ENCODE data around the gene CINP. TPM values are rescaled to one million over a fixed set of nuclear protein-coding genes. Genes with fewer than 3 reads are reported as not detected.

Gene CINP
- total and polyA plus RNA-seq, 2 of the 13 experiments (the other 11 are each of a cell fraction or from before 2014, with no cell fraction given) = 32.8 to 42.8 TPM

GRCh38 chr14:102314242-102315011 is 48.3 kb downstream of the CINP start (continued):
- TF ChIP-seq, protein P1, sequence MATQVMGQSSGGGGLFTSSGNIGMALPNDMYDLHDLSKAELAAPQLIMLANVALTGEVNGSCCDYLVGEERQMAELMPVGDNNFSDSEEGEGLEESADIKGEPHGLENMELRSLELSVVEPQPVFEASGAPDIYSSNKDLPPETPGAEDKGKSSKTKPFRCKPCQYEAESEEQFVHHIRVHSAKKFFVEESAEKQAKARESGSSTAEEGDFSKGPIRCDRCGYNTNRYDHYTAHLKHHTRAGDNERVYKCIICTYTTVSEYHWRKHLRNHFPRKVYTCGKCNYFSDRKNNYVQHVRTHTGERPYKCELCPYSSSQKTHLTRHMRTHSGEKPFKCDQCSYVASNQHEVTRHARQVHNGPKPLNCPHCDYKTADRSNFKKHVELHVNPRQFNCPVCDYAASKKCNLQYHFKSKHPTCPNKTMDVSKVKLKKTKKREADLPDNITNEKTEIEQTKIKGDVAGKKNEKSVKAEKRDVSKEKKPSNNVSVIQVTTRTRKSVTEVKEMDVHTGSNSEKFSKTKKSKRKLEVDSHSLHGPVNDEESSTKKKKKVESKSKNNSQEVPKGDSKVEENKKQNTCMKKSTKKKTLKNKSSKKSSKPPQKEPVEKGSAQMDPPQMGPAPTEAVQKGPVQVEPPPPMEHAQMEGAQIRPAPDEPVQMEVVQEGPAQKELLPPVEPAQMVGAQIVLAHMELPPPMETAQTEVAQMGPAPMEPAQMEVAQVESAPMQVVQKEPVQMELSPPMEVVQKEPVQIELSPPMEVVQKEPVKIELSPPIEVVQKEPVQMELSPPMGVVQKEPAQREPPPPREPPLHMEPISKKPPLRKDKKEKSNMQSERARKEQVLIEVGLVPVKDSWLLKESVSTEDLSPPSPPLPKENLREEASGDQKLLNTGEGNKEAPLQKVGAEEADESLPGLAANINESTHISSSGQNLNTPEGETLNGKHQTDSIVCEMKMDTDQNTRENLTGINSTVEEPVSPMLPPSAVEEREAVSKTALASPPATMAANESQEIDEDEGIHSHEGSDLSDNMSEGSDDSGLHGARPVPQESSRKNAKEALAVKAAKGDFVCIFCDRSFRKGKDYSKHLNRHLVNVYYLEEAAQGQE (IDR thresholded peaks at IDR 0.05; ENCODE audit: borderline replicate concordance in 1 of 2, low read depth in 1 of 2, low read length in 2 of 2) = no peak
- 0 out of 2 replicates have a peak, but pooled peaks have one; percentile 43 for TF ChIP-seq ZNF780A (CRISPR knock-in tag; IDR thresholded peaks at IDR 0.05)
- TF ChIP-seq, protein P2, sequence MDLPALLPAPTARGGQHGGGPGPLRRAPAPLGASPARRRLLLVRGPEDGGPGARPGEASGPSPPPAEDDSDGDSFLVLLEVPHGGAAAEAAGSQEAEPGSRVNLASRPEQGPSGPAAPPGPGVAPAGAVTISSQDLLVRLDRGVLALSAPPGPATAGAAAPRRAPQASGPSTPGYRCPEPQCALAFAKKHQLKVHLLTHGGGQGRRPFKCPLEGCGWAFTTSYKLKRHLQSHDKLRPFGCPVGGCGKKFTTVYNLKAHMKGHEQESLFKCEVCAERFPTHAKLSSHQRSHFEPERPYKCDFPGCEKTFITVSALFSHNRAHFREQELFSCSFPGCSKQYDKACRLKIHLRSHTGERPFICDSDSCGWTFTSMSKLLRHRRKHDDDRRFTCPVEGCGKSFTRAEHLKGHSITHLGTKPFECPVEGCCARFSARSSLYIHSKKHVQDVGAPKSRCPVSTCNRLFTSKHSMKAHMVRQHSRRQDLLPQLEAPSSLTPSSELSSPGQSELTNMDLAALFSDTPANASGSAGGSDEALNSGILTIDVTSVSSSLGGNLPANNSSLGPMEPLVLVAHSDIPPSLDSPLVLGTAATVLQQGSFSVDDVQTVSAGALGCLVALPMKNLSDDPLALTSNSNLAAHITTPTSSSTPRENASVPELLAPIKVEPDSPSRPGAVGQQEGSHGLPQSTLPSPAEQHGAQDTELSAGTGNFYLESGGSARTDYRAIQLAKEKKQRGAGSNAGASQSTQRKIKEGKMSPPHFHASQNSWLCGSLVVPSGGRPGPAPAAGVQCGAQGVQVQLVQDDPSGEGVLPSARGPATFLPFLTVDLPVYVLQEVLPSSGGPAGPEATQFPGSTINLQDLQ (CRISPR knock-in tag; IDR thresholded peaks at IDR 0.05) = peak; percentile 57; the same call in 1 of the 2 replicates
- no peak for TF ChIP-seq SRSF1 (optimal IDR thresholded peaks at IDR 0.05; ENCODE audit: low read depth, low read length)
- no peak for TF ChIP-seq ZSCAN30 (CRISPR knock-in tag; IDR thresholded peaks at IDR 0.05)
- peak; percentile 60; the same call in 1 of the 2 replicates for TF ChIP-seq MNT (IDR thresholded peaks at IDR 0.05)
- TF ChIP-seq MXD3 (CRISPR knock-in tag; IDR thresholded peaks at IDR 0.05) = peak; percentile 56; the same call in 1 of the 2 replicates
- TF ChIP-seq ZSCAN5A (CRISPR knock-in tag; IDR thresholded peaks at IDR 0.05; ENCODE audit: borderline replicate concordance) = no peak
- TF ChIP-seq ZNF264 (CRISPR knock-in tag; IDR thresholded peaks at IDR 0.05) = 0 out of 2 replicates have a peak, but pooled peaks have one; percentile 46
- TF ChIP-seq, protein P3, sequence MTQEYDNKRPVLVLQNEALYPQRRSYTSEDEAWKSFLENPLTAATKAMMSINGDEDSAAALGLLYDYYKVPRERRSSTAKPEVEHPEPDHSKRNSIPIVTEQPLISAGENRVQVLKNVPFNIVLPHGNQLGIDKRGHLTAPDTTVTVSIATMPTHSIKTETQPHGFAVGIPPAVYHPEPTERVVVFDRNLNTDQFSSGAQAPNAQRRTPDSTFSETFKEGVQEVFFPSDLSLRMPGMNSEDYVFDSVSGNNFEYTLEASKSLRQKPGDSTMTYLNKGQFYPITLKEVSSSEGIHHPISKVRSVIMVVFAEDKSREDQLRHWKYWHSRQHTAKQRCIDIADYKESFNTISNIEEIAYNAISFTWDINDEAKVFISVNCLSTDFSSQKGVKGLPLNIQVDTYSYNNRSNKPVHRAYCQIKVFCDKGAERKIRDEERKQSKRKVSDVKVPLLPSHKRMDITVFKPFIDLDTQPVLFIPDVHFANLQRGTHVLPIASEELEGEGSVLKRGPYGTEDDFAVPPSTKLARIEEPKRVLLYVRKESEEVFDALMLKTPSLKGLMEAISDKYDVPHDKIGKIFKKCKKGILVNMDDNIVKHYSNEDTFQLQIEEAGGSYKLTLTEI (CRISPR knock-in tag; conservative IDR thresholded peaks at IDR 0.05) = no peak
- no peak for TF ChIP-seq HCFC1 (IDR thresholded peaks at IDR 0.05; ENCODE audit: low read depth, low read length)
- peak; percentile 50 for TF ChIP-seq ZNF274 (CRISPR knock-in tag; IDR thresholded peaks at IDR 0.05)
- peak; percentile 89 for TF ChIP-seq MXI1 (IDR thresholded peaks at IDR 0.05; ENCODE audit: borderline replicate concordance, low read depth, low read length)
- TF ChIP-seq SAFB2 (CRISPR knock-in tag; IDR thresholded peaks at IDR 0.05; ENCODE audit: borderline replicate concordance, low read depth) = no peak
- TF ChIP-seq HOXA7 (CRISPR knock-in tag; IDR thresholded peaks at IDR 0.05) = no peak
- TF ChIP-seq PRPF4 (IDR thresholded peaks at IDR 0.05; ENCODE audit: low read depth, low read length, poor library complexity, severe bottlenecking) = no peak
